Mucosa of descending colon (tissue), 3 donors: ENCODE data around the gene THOC6. TPM values are rescaled to one million over a fixed set of nuclear protein-coding genes. Genes with fewer than 3 reads are reported as not detected.

Source experiments
- ATAC-seq: fragments of 200-7000 bp; cut with Tn5 transposase; one replicate; pipeline ENCODE4 v1.9.1; 2020; ENCODE audit warnings: mild to moderate bottlenecking, moderate library complexity
- DNase-seq, 3 donors: peaks; one replicate each; pipeline ENCODE4 v3.0.0-alpha.2; 2020
- H3K36me3 ChIP-seq: fragments of 200-600 bp; one replicate; pipeline ENCODE4 v1.8.0; 2021; ENCODE audit warnings: low read depth, mild to moderate bottlenecking
- H3K4me1 ChIP-seq: fragments of 200-600 bp; one replicate; pipeline ENCODE4 v1.8.0; 2021; ENCODE audit warnings: low read depth, mild to moderate bottlenecking
- H3K4me3 ChIP-seq: fragments of 200-600 bp; one replicate; pipeline ENCODE4 v1.8.0; 2021; ENCODE audit warnings: mild to moderate bottlenecking
- H3K9me3 ChIP-seq: fragments of 200-600 bp; one replicate; pipeline ENCODE4 v1.8.0; 2021; ENCODE audit warnings: mild to moderate bottlenecking
- intact Hi-C, 2 donors: fragments of 100-400 bp; cut with DNase I in 1 of 2; cut with micrococcal nuclease in 1 of 2; formaldehyde crosslinking; loops; one replicate each; pipeline versions ENCODE4 v1.11.0 to v1.11.1; 2022; cut with DNase I, micrococcal nuclease
- total RNA-seq, 3 donors: library from RNA; stranded (reverse); fragmentation: NEBNext Ultra II Directional in 2 of 3; extraction: Animal tissue kit (Norgen Biotek cat#: 25700) in 2 of 3; gene quantifications; one replicate each; pipeline versions ENCODE4 v1.2.1 to v1.2.4, GENCODE V29; 2021 to 2023
- TF ChIP-seq, protein P1 (sequence below): fragments of 200-600 bp; IDR thresholded peaks from one replicate; pipeline ENCODE4 v1.8.0; 2022; ENCODE audit warnings: antibody characterized with exemption, mild to moderate bottlenecking
- donor health status: DM: no; HTN: no; CAD: no; lungs with moderate emphysema.
- donor health status: DM: no; HTN: no; CAD: no.
- donor health status: DM: no; HTN: yes; CAD: no.

Gene THOC6
- total RNA-seq, 3 donors from 2014 or later, result 23.7 to 26.0 (median 25.7) TPM

DNA sequence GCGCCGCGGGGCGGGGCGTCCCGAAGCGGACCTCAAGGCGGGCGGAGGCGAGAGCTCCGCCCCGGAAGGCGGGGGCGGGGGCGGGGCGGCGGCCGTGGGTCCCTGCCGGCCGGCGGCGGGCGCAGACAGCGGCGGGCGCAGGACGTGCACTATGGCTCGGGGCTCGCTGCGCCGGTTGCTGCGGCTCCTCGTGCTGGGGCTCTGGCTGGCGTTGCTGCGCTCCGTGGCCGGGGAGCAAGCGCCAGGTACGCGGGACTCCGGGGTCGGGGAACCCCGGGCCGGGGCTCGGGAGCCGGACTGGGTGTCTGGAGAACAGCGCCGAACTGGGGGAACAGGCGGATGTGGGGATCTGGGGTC, 3.6 kb upstream of the THOC6 start, which contains the start of gene TNFRSF12A:
TNFRSF12A (plus strand) TSS at position 122 of the 357 bp plus-strand sequence; CDS start at position 152, 30 bp downstream.
- TF ChIP-seq, protein P1, sequence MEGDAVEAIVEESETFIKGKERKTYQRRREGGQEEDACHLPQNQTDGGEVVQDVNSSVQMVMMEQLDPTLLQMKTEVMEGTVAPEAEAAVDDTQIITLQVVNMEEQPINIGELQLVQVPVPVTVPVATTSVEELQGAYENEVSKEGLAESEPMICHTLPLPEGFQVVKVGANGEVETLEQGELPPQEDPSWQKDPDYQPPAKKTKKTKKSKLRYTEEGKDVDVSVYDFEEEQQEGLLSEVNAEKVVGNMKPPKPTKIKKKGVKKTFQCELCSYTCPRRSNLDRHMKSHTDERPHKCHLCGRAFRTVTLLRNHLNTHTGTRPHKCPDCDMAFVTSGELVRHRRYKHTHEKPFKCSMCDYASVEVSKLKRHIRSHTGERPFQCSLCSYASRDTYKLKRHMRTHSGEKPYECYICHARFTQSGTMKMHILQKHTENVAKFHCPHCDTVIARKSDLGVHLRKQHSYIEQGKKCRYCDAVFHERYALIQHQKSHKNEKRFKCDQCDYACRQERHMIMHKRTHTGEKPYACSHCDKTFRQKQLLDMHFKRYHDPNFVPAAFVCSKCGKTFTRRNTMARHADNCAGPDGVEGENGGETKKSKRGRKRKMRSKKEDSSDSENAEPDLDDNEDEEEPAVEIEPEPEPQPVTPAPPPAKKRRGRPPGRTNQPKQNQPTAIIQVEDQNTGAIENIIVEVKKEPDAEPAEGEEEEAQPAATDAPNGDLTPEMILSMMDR, result no peak
- ATAC-seq, result peak; percentile 65
- Histone ChIP-seq H3K4me1 (peaks cover 47% of the 10 kb centered on the region), H3K36me3 (no peaks in the 10 kb centered on the region), H3K9me3 (no peaks in the 10 kb centered on the region), H3K4me3 (peak within 1 kb of the TSS; percentile 10)
- peak; percentile 85 to 88 (median 87) for DNase-seq
- intact Hi-C loops, result no loop called here

DNA sequence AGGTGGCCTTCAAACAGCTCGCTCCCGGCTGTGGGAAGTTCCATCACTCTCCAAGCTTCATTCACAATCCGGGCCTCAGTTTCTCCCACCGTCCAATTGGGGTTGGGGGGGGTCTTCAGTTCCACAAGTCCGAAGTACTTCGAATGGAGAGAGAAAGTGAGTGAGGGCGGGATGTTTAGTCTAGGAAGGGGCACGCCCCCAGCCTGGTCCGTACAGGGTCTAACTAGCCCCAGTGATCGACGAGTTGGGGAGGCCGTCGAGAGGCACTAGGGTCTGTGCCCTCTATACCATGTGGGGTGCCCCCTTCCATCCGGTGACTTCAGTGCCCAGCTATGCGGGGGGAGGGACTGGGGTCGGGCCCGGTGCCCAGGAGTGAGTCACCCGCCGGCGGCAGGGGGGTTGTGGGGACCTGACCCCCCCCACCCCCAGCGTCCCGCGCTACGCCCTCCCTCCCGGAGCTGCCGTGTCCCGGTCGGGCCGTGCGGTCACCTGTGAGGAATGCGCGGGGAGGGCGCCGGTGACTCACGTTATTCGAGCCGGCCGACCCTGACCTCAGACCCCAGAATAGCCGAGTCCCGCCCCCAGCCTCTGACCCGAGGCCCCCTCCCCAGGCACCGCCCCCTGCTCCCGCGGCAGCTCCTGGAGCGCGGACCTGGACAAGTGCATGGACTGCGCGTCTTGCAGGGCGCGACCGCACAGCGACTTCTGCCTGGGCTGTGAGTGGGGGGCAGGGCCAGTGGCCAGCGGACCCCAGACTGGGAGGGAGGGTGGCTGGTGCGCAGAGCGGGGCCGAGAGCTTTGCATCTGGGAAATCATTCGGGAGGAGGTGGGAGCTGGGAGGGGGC, 3.0 kb upstream of the THOC6 start:
- intact Hi-C loops, result no loop called here
- peak overlapping the region; percentile 10 for H3K4me3 ChIP-seq
- peaks cover 48% of the 10 kb centered on the region for H3K4me1 ChIP-seq
- ATAC-seq (peak; percentile 40), DNase-seq (peak; percentile 62 to 90 (median 84))
- H3K36me3 ChIP-seq, result no peaks in the 10 kb centered on the region
- H3K9me3 ChIP-seq, result no peaks in the 10 kb centered on the region
- TF ChIP-seq, protein P1, result no peak

DNA sequence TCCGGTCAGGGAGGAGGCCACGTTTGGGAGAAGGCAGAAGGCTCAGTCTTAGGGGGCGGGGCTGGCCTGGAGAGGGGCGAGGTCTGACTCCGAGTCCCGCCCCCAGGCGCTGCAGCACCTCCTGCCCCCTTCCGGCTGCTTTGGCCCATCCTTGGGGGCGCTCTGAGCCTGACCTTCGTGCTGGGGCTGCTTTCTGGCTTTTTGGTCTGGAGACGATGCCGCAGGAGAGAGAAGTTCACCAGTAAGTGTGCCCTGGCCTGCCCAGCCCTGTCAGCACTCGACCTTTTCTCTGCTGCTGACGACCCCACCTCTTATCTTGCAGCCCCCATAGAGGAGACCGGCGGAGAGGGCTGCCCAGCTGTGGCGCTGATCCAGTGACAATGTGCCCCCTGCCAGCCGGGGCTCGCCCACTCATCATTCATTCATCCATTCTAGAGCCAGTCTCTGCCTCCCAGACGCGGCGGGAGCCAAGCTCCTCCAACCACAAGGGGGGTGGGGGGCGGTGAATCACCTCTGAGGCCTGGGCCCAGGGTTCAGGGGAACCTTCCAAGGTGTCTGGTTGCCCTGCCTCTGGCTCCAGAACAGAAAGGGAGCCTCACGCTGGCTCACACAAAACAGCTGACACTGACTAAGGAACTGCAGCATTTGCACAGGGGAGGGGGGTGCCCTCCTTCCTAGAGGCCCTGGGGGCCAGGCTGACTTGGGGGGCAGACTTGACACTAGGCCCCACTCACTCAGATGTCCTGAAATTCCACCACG, 2.2 kb upstream of the THOC6 start:
- intact Hi-C loops, result no loop called here
- DNase-seq (peak; percentile 79 to 89 (median 86)), ATAC-seq (peak; percentile 55)
- TF ChIP-seq, protein P1, result no peak
- Histone ChIP-seq H3K4me1 (peaks cover 48% of the 10 kb centered on the region), H3K4me3 (peak overlapping the region; percentile 10), H3K9me3 (no peaks in the 10 kb centered on the region), H3K36me3 (no peaks in the 10 kb centered on the region)

DNA sequence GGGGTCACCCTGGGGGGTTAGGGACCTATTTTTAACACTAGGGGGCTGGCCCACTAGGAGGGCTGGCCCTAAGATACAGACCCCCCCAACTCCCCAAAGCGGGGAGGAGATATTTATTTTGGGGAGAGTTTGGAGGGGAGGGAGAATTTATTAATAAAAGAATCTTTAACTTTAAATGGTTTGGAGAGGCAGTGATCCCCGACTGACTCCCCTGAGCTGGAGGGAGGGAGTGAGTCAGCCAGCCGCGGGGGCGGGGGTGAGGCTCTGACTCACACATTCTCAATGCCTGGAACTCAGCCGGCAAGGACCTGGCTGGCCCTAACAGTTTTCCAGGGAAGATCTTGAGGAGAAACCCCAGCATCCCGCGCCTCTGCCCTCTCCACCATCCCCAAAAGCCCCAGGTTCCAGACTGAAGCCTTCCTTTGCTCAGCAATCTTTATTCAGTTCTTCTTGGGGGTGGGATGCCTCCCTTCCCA, 1.6 kb upstream of the THOC6 start:
- DNase-seq (peak; percentile 83 to 91 (median 85)), ATAC-seq (peak; percentile 49)
- Histone ChIP-seq H3K36me3 (no peaks in the 10 kb centered on the region), H3K4me1 (peaks cover 48% of the 10 kb centered on the region), H3K4me3 (no peak overlapping the region), H3K9me3 (no peaks in the 10 kb centered on the region)
- intact Hi-C loops, result no loop called here
- TF ChIP-seq, protein P1, result no peak

DNA sequence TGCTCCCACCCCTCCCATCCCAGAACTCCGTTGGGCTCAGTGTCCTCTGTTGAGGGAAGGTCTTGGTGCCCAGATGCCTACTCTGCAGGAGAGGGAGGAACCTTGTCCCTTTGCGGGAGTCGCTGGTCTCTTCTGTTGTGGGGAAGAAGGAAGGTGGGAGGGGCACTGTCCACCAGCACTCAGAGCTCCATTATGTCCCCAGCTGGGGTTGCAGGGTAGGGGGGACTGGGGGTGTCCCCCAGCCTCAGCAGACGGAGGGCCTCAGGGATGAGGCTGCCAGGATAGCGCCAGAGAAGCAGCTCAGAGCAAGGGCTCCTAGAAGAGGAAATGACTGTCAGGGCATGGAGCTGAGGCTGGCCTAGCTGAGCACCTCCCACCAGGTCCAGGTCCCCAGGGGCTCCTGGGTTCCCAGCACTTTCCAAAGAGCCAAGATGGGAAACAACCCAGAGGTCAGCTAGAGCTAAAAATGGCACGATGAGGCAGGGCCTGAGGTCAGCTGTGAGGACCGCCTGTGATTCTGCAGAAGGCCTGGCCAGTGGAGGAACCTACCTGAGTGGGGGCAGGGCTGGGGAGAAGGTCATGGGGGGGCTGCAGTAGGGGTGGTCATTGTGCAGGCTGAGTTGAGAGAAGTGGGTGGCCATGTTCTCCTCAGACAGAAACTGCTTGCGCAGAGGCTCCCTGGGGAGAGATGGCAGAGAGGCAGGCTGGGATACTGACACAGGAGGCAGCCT, 986 bp upstream of the THOC6 start:
- ATAC-seq (no peak), DNase-seq (peak in 2 of 3 donors; percentile 21 to 69)
- no peak overlapping the region for H3K4me3 ChIP-seq
- H3K36me3 ChIP-seq, result no peaks in the 10 kb centered on the region
- no peaks in the 10 kb centered on the region for H3K9me3 ChIP-seq
- H3K4me1 ChIP-seq, result peaks cover 52% of the 10 kb centered on the region
- TF ChIP-seq, protein P1, result no peak
- intact Hi-C loops, result no loop called here
